IMR-90 (cell line): ENCODE results near the gene SLC38A9. TPM values are rescaled to one million over a fixed set of nuclear protein-coding genes. Genes with fewer than 3 reads are reported as not detected.
A peak's percentile ranks its signal among the peaks of the same experiment; 100 is the strongest.

Experiments
- ATAC-seq: fragments of 200-7000 bp; cut with Tn5 transposase; 2 replicates; pipeline ENCODE4 v1.9.1; 2020; ENCODE audit warnings: low read depth, mild to moderate bottlenecking, moderate library complexity
- BruUV-seq: library from RNA; stranded (reverse); fragments of 400-500 nt; replicated peaks from 2 replicates; lab custom pipeline; 2021; lab: Mats Ljungman, UMichigan
- CTCF ChIA-PET: fragments of 300-600 bp; formaldehyde crosslinking; extraction: SDS; loops from one replicate; lab custom pipeline; 2021; ENCODE audit warnings: antibody characterized with exemption; lab: Yijun Ruan, JAX
- POLR2A ChIA-PET: fragments of 300-600 bp; sonication (Branson Sonifier 250); formaldehyde crosslinking; loops from one replicate; lab custom pipeline; 2022; ENCODE audit warnings: antibody characterized with exemption; ENCODE audit not compliant: unreplicated experiment; lab: Charles Lee
- DNase-seq: peaks from one replicate; pipeline ENCODE4 v3.0.0; 2013
- H2AFZ ChIP-seq: replicated peaks from 2 replicates; pipeline ENCODE3; 2013; ENCODE audit warnings: low read length, mild to moderate bottlenecking; ENCODE audit not compliant: poor library complexity
- H2AK5ac ChIP-seq: 2 replicates; pipeline ENCODE4 v1.6.1; 2013; ENCODE audit warnings: low read depth, low read length, inconsistent platforms
- H2AK9ac ChIP-seq: replicated peaks from 2 replicates; pipeline ENCODE3; 2013; ENCODE audit warnings: mild to moderate bottlenecking, low read depth, low read length, moderate library complexity; ENCODE audit not compliant: poor library complexity
- H2BK120ac ChIP-seq: 2 replicates; pipeline ENCODE4 v1.6.1; 2013; ENCODE audit warnings: low read depth, low read length, inconsistent platforms
- H2BK15ac ChIP-seq: 3 replicates; pipeline ENCODE4 v1.6.1; 2013; ENCODE audit warnings: low read depth, low read length, inconsistent platforms
- H2BK20ac ChIP-seq: 2 replicates; pipeline ENCODE4 v1.6.1; 2013; ENCODE audit warnings: low read depth, mild to moderate bottlenecking, inconsistent platforms, low read length, moderate library complexity
- H2BK5ac ChIP-seq: 2 replicates; pipeline ENCODE4 v1.6.1; 2013; ENCODE audit warnings: mild to moderate bottlenecking, low read depth, low read length, inconsistent platforms; ENCODE audit not compliant: poor library complexity, severe bottlenecking
- H3K14ac ChIP-seq: replicated peaks from 2 replicates; pipeline ENCODE4 v1.6.1; 2013; ENCODE audit warnings: low read depth, low read length, inconsistent platforms
- H3K18ac ChIP-seq: 2 replicates; pipeline ENCODE4 v1.6.1; 2013; ENCODE audit warnings: low read depth, low read length, control low read depth
- H3K23ac ChIP-seq: 2 replicates; pipeline ENCODE4 v1.6.1; 2013; ENCODE audit warnings: low read depth, low read length, inconsistent platforms
- H3K27ac ChIP-seq: 2 replicates; pipeline ENCODE4 v1.5.1; 2013; ENCODE audit warnings: mild to moderate bottlenecking, control low read depth, low read length; ENCODE audit not compliant: insufficient read depth
- H3K27me3 ChIP-seq: 2 replicates; pipeline ENCODE4 v1.6.1; 2013; ENCODE audit warnings: low read length; ENCODE audit not compliant: control insufficient read depth, insufficient read depth
- H3K36me3 ChIP-seq: 2 replicates; pipeline ENCODE4 v1.6.1; 2013; ENCODE audit warnings: low read length, mixed read lengths; ENCODE audit not compliant: control insufficient read depth, insufficient read depth
- H3K4ac ChIP-seq: 2 replicates; pipeline ENCODE4 v1.6.1; 2013; ENCODE audit warnings: low read depth, low read length, inconsistent platforms
- H3K4me1 ChIP-seq: 2 replicates; pipeline ENCODE4 v1.6.1; 2013; ENCODE audit warnings: low read length, mixed read lengths; ENCODE audit not compliant: control insufficient read depth, insufficient read depth
- H3K4me2 ChIP-seq: 2 replicates; pipeline ENCODE4 v1.6.1; 2013; ENCODE audit warnings: low read depth, mild to moderate bottlenecking, control low read depth, low read length, moderate library complexity
- H3K4me3 ChIP-seq: 2 replicates; pipeline ENCODE4 v1.5.1; 2013; ENCODE audit warnings: low read depth, mild to moderate bottlenecking, control low read depth, low read length, moderate library complexity; ENCODE audit not compliant: insufficient read depth
- H3K56ac ChIP-seq: 2 replicates; pipeline ENCODE4 v1.6.1; 2013; ENCODE audit warnings: low read length, inconsistent platforms; ENCODE audit not compliant: insufficient read depth; ENCODE audit errors: extremely low read depth
- H3K79me1 ChIP-seq, 2 experiments: 2 replicates each; pipeline ENCODE4 v1.6.1; 2013; ENCODE audit warnings: low read length in 2 of 2, inconsistent platforms in 1 of 2, low read depth in 1 of 2
- H3K9ac ChIP-seq: 2 replicates; pipeline ENCODE4 v1.6.1; 2013; ENCODE audit warnings: low read depth, low read length, control low read depth
- H3K9me1 ChIP-seq: 2 replicates; pipeline ENCODE4 v1.6.1; 2013; ENCODE audit warnings: low read length, inconsistent platforms; ENCODE audit not compliant: insufficient read depth
- H3K9me3 ChIP-seq: 2 replicates; pipeline ENCODE4 v1.6.1; 2013; ENCODE audit warnings: low read length; ENCODE audit not compliant: control insufficient read depth, insufficient read depth
- H4K20me1 ChIP-seq: 2 replicates; pipeline ENCODE4 v1.6.1; 2013; ENCODE audit warnings: low read length, inconsistent platforms; ENCODE audit not compliant: insufficient read depth
- H4K5ac ChIP-seq: 2 replicates; pipeline ENCODE4 v1.6.1; 2013; ENCODE audit warnings: mild to moderate bottlenecking, low read depth, low read length, control low read depth
- H4K8ac ChIP-seq, 2 experiments: 2 replicates each; pipeline ENCODE4 v1.6.1; 2013; ENCODE audit warnings: low read depth in 2 of 2, low read length in 2 of 2, control low read depth in 1 of 2, inconsistent platforms in 1 of 2
- H4K91ac ChIP-seq: 2 replicates; pipeline ENCODE4 v1.6.1; 2013; ENCODE audit warnings: low read depth, low read length, inconsistent platforms; ENCODE audit not compliant: insufficient read depth
- CTCF ChIP-seq: conservative IDR thresholded peaks from 2 replicates; pipeline ENCODE4 v1.5.1; 2012; ENCODE audit warnings: mild to moderate bottlenecking, low read depth, low read length, improper control_type of control experiment
- ELK1 ChIP-seq: fragments of 150-350 bp; IDR thresholded peaks from 2 replicates; pipeline ENCODE4 v1.6.1; 2016; ENCODE audit warnings: low read depth, mild to moderate bottlenecking, low read length, moderate library complexity, borderline replicate concordance
- MAZ ChIP-seq: IDR thresholded peaks from 2 replicates; pipeline ENCODE4 v1.6.1; 2012; ENCODE audit warnings: low read depth, mild to moderate bottlenecking, low read length, improper control_type of control experiment, moderate library complexity, borderline replicate concordance
- POLR2A ChIP-seq: IDR thresholded peaks from 2 replicates; pipeline ENCODE4 v1.6.1; 2012; ENCODE audit warnings: mild to moderate bottlenecking, low read depth, low read length
- RFX5 ChIP-seq: IDR thresholded peaks from 2 replicates; pipeline ENCODE4 v1.8.0; 2012; ENCODE audit warnings: low read depth, mild to moderate bottlenecking, low read length, moderate library complexity
- WGBS, 2 experiments: methylation state at CpG; one replicate each; pipeline versions ENCODE4 v1.1.5 to v1.1.7; 2013; ENCODE audit warnings: missing lambda C conversion rate in 2 of 2; ENCODE audit not compliant: insufficient read length in 1 of 2; ENCODE audit errors: extremely low coverage in 2 of 2; 5-methylcytosine and 5-hydroxymethylcytosine counted together
- dilution Hi-C: fragments of 300-500 bp; cut with HindIII; formaldehyde crosslinking; loops from one replicate; pipeline ENCODE4 v1.14.3; 2018; ENCODE audit warnings: low sequenced_read_pairs; ENCODE audit not compliant: unreplicated experiment
- in situ Hi-C: fragments of 300-500 bp; cut with MboI; formaldehyde crosslinking; loops from 3 replicates; pipeline ENCODE4 v1.14.3; 2019; ENCODE audit warnings: low sequenced_read_pairs, inconsistent platforms, mixed read lengths
- intact Hi-C: fragments of 100-400 bp; cut with micrococcal nuclease; formaldehyde crosslinking; loops from 2 replicates; pipeline ENCODE4 v1.10.0; 2022
- polyA plus RNA-seq, 3 experiments: library from polyadenylated mRNA; depleted of rRNA; stranded (reverse); fragments of >200 nt; gene quantifications; 2 replicates each; pipeline ENCODE4 v1.2.3, GENCODE V29; 2012; ENCODE audit warnings: low replicate concordance in 1 of 3
- total RNA-seq: library from RNA; depleted of rRNA; stranded (reverse); fragments of >200 nt; gene quantifications from 2 replicates; pipeline ENCODE4 v1.2.3, GENCODE V29; 2012

SLC38A9 gene
- total and polyA plus RNA-seq, 2 of the 4 experiments (the other 2 are of a cell fraction) = 10.5 to 24.2 TPM

DNA sequence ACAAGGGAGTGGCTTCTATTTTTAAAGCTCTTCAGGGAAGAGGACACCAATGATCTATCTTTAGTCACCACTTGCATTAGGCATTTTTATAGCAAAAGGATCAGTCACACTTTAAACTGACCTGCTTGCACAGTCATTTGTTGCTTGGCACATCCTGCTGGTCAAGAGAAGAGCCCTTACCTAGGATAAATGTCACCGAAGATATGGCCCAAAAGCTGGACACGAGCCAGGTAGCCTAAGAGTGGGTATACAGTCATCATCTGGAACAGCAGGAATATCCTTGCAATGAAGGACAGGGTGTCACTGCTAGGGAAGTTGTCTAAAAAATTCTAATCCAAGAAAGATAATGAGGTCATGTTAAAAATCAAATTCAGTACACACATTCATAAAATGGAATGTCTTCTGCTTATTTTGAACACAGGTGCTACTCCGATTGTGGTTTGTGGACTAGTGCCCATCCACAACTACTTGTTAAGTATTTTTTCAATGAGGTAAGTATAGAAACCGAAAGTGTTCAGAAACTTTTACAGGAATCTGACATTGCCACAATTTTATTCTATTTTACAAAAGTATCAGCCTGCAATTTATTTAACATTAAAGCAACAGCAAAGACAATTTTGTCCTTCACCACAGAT, 78.4 kb downstream of the SLC38A9 start:
- in situ Hi-C loops = no loop called here
- CTCF ChIA-PET = no interaction called here
- Histone ChIP-seq H4K20me1 (no peaks in the 10 kb centered on the region), H3K4me1 (peaks cover 8% of the 10 kb centered on the region), H3K23ac (peak overlapping the region; percentile 63; the same call in 1 of the 2 replicates), H2AFZ (peak overlapping the region; percentile 59), H3K4me3 (no peak overlapping the region), H2BK15ac (no peak overlapping the region), H3K14ac (peak overlapping the region; percentile 46; the same call in 1 of the 2 replicates), H4K8ac (no peak overlapping the region), H3K9me3 (no peaks in the 10 kb centered on the region), H3K18ac (peak overlapping the region; percentile 81), H3K9me1 (peaks cover 3% of the 10 kb centered on the region), H3K27ac (no peak overlapping the region), H2AK5ac (peak overlapping the region; percentile 35; the same call in 1 of the 2 replicates), H3K9ac (no peak overlapping the region), H3K79me1 (peaks cover 0 to 3% of the 10 kb centered on the region in 2 experiments; a peak in 1 of 4 replicates), H2BK20ac (peak overlapping the region; percentile 36; the same call in 1 of the 2 replicates), H4K91ac (0 out of 2 replicates have a peak overlapping the region, but pooled peaks have one; percentile 14), H2BK120ac (peak overlapping the region; percentile 28; the same call in 1 of the 2 replicates), H3K27me3 (no peaks in the 10 kb centered on the region), H3K56ac (no peak overlapping the region), H3K4me2 (peak overlapping the region; percentile 60), H2BK5ac (peak overlapping the region; percentile 31), H2AK9ac (peak overlapping the region; percentile 37), H3K4ac (peak overlapping the region; percentile 50), H4K5ac (peak overlapping the region; percentile 34; the same call in 1 of the 2 replicates), H3K36me3 (no peaks in the 10 kb centered on the region)
- TF ChIP-seq ELK1 (no peak), POLR2A (no peak), MAZ (no peak), RFX5 (peak; percentile 44; the same call in 1 of the 2 replicates), CTCF (no peak)
- dilution Hi-C loops = no loop called here
- no CpG with 5 or more reads among the region's 4 CpGs for WGBS, 2 experiments
- POLR2A ChIA-PET = no interaction called here
- BruUV-seq = no TSS peak
- no peak for ATAC-seq
- intact Hi-C loops = no loop called here
- DNase-seq = peak; percentile 55
